Ovary (tissue), 3 donors: ENCODE results near the gene ICA1.

Source experiments
- CTCF ChIP-seq, 3 donors: fragments of 450-650 bp in 2 of 3; fragments of 200-600 bp in 1 of 3; IDR thresholded peaks; one replicate each; pipeline versions ENCODE4 v1.5.1 to v1.8.0; 2016 to 2022; ENCODE audit warnings: antibody characterized with exemption in 3 of 3, mild to moderate bottlenecking in 1 of 3
- EP300 ChIP-seq: sonication (generic); formaldehyde crosslinking; IDR thresholded peaks from one replicate; pipeline ENCODE4 v1.6.1; 2017; ENCODE audit warnings: antibody characterized with exemption
- POLR2A ChIP-seq: fragments of 450-650 bp; IDR thresholded peaks from one replicate; pipeline ENCODE4 v1.6.1; 2017; ENCODE audit warnings: antibody characterized with exemption, mild to moderate bottlenecking, moderate library complexity
- donor health status: DM: no; HTN: no; CAD: no.

- no peak for TF ChIP-seq POLR2A
- TF ChIP-seq CTCF (IDR thresholded peaks at IDR 0.05) = no peak
- no peak for TF ChIP-seq EP300
These were observed 158.7 kb downstream of the ICA1 start for GRCh38 chr7:8103282-8103681.
